WTC11 (cell line): ENCODE data around the gene RTKN. TPM values are rescaled to one million over a fixed set of nuclear protein-coding genes. Genes with fewer than 3 reads are reported as not detected.
A peak's percentile ranks its signal among the peaks of the same experiment; 100 is the strongest.
"Not testable (repeated sequence)": the region's sequence is repeated elsewhere in the genome, so short reads cannot be mapped to it uniquely, and the experiment has no call there.

Experiments used
- ATAC-seq: fragments of 200-7000 bp; cut with Tn5 transposase; 2 replicates; pipeline ENCODE4 v1.10.0; 2021; ENCODE audit warnings: mild to moderate bottlenecking, moderate library complexity
- CTCF ChIA-PET: fragments of 300-600 bp; sonication (Branson Sonifier 250); formaldehyde crosslinking; loops from one replicate; lab custom pipeline; 2021; ENCODE audit warnings: antibody characterized with exemption; lab: Charles Lee
- POLR2A ChIA-PET: fragments of 350-600 bp; sonication (Branson Sonifier 250); formaldehyde crosslinking; loops from one replicate; lab custom pipeline; 2021; ENCODE audit warnings: antibody characterized with exemption; lab: Charles Lee
- DNase-seq: peaks from one replicate; pipeline ENCODE4 v3.0.0; 2021; ENCODE audit warnings: low spot score
- H3K27ac Mint-ChIP-seq: 2 replicates; pipeline ENCODE4 v1.8.0; 2021; ENCODE audit warnings: mixed read lengths
- H3K27me3 Mint-ChIP-seq: 2 replicates; pipeline ENCODE4 v1.8.0; 2021; ENCODE audit warnings: low read depth, mild to moderate bottlenecking, moderate library complexity, mixed read lengths
- H3K36me3 Mint-ChIP-seq: 2 replicates; pipeline ENCODE4 v1.8.0; 2021; ENCODE audit warnings: mixed read lengths
- H3K4me1 Mint-ChIP-seq: 2 replicates; pipeline ENCODE4 v1.8.0; 2022; ENCODE audit warnings: mixed read lengths
- H3K4me3 Mint-ChIP-seq: 2 replicates; pipeline ENCODE4 v1.8.0; 2021; ENCODE audit warnings: mild to moderate bottlenecking, moderate library complexity, mixed read lengths
- H3K9me3 Mint-ChIP-seq: 2 replicates; pipeline ENCODE4 v1.8.0; 2021; ENCODE audit warnings: mixed read lengths
- ATF1 ChIP-seq: sonication (generic); formaldehyde crosslinking; IDR thresholded peaks from 2 replicates; pipeline ENCODE4 v1.8.1; 2023; ENCODE audit warnings: mild to moderate bottlenecking, moderate library complexity, missing genetic modification reagents
- ATF2 ChIP-seq: sonication (generic); formaldehyde crosslinking; IDR thresholded peaks from 2 replicates; pipeline ENCODE4 v1.8.1; 2022; ENCODE audit warnings: low read depth, missing genetic modification reagents, borderline replicate concordance
- CBFB ChIP-seq: sonication (generic); formaldehyde crosslinking; IDR thresholded peaks from 2 replicates; pipeline ENCODE4 v1.8.1; 2022; ENCODE audit warnings: mild to moderate bottlenecking, low read depth, missing genetic modification reagents
- CREM ChIP-seq: sonication (generic); formaldehyde crosslinking; IDR thresholded peaks from 2 replicates; pipeline ENCODE4 v1.8.1; 2022; ENCODE audit warnings: mild to moderate bottlenecking, missing genetic modification reagents, moderate library complexity
- CTCF ChIP-seq: fragments of 200-600 bp; IDR thresholded peaks from 2 replicates; pipeline ENCODE4 v1.8.0; 2022; ENCODE audit warnings: antibody characterized with exemption
- GTF2I ChIP-seq: fragments of 250-450 bp; sonication (Bioruptor Pico); conservative IDR thresholded peaks from 2 replicates; pipeline ENCODE4 v1.4.0; 2021; ENCODE audit warnings: mild to moderate bottlenecking
- IRF2 ChIP-seq: sonication (generic); formaldehyde crosslinking; IDR thresholded peaks from 2 replicates; pipeline ENCODE4 v1.8.0; 2022; ENCODE audit warnings: low read depth, missing genetic modification reagents, borderline replicate concordance
- NFYB ChIP-seq: sonication (generic); formaldehyde crosslinking; conservative IDR thresholded peaks from 2 replicates; pipeline ENCODE4 v1.8.0; 2022; ENCODE audit warnings: low read depth, missing genetic modification reagents
- RORB ChIP-seq: fragments of 250-450 bp; sonication (Bioruptor Pico); IDR thresholded peaks from 2 replicates; pipeline ENCODE4 v1.9.0; 2021; ENCODE audit warnings: mild to moderate bottlenecking
- SP1 ChIP-seq: sonication (generic); formaldehyde crosslinking; conservative IDR thresholded peaks from 2 replicates; pipeline ENCODE4 v1.8.1; 2022; ENCODE audit warnings: missing genetic modification reagents
- TCF7 ChIP-seq: sonication (generic); formaldehyde crosslinking; IDR thresholded peaks from 2 replicates; pipeline ENCODE4 v1.8.0; 2022; ENCODE audit warnings: mild to moderate bottlenecking, low read depth, missing genetic modification reagents, moderate library complexity
- TP53 ChIP-seq: sonication (generic); formaldehyde crosslinking; IDR thresholded peaks from 2 replicates; pipeline ENCODE4 v1.8.1; 2023; ENCODE audit warnings: mild to moderate bottlenecking, missing genetic modification reagents
- ZBTB21 ChIP-seq: sonication (generic); formaldehyde crosslinking; IDR thresholded peaks from 2 replicates; pipeline ENCODE4 v1.8.1; 2023; ENCODE audit warnings: mild to moderate bottlenecking, missing genetic modification reagents, borderline replicate concordance
- ZMAT4 ChIP-seq: fragments of 250-450 bp; sonication (Bioruptor Pico); IDR thresholded peaks from 2 replicates; pipeline ENCODE4 v1.9.0; 2021; ENCODE audit warnings: mild to moderate bottlenecking
- ZNF232 ChIP-seq: sonication (generic); formaldehyde crosslinking; IDR thresholded peaks from 2 replicates; pipeline ENCODE4 v1.8.0; 2022; ENCODE audit warnings: mild to moderate bottlenecking, missing genetic modification reagents
- total RNA-seq: library from RNA; stranded (reverse); gene quantifications from 3 replicates; pipeline ENCODE4 v1.2.3, GENCODE V29; 2021
- TF ChIP-seq, protein P1 (sequence below): sonication (generic); formaldehyde crosslinking; IDR thresholded peaks from 2 replicates; pipeline ENCODE4 v1.8.1; 2023; ENCODE audit warnings: mild to moderate bottlenecking, missing genetic modification reagents
- TF ChIP-seq, protein P2 (sequence below): sonication (generic); formaldehyde crosslinking; IDR thresholded peaks from 2 replicates; pipeline ENCODE4 v1.8.0; 2022; ENCODE audit warnings: mild to moderate bottlenecking, missing genetic modification reagents
- TF ChIP-seq, protein P3 (sequence below): sonication (generic); formaldehyde crosslinking; IDR thresholded peaks from 2 replicates; pipeline ENCODE4 v1.8.0; 2022; ENCODE audit warnings: mild to moderate bottlenecking, missing genetic modification reagents

The RTKN gene
- total RNA-seq, 1 experiment from 2014 or later: 80.1 TPM

- DNase-seq: peak; percentile 59
- Mint-ChIP-seq H3K4me1 (peaks cover 27% of the 10 kb centered on the region), H3K27me3 (no peaks in the 10 kb centered on the region), H3K4me3 (no peak overlapping the region), H3K27ac (no peak overlapping the region), H3K9me3 (no peaks in the 10 kb centered on the region), H3K36me3 (peaks cover 9% of the 10 kb centered on the region)
- POLR2A ChIA-PET: interaction anchor here (0.8 to 1.2 kb wide), 2 partner anchors 19 to 21 kb away, joined by 3 to 5 read pairs; no protein-coding TSS in a partner anchor
- CTCF ChIA-PET: interaction anchor here (0.6 to 2.1 kb wide), 15 partner anchors 10 to 149 kb away, joined by 3 to 32 read pairs (median 5); partner anchors contain the start of genes CCDC142, MRPL53 and TTC31
- TF ChIP-seq ZNF232 (CRISPR knock-in tag) (no peak), CTCF (0 out of 2 replicates have a peak, but pooled peaks have one; percentile 17), IRF2 (CRISPR knock-in tag) (no peak)
- ATAC-seq: peak; percentile 1; the same call in 1 of the 2 replicates
These were observed 19.7 kb upstream of the RTKN start for GRCh38 chr2:74461187-74462053.

GRCh38 chr2:74460187-74460586 lies 18.4 kb upstream of the RTKN start:
- not testable (repeated sequence) for ATAC-seq, H3K27me3 Mint-ChIP-seq, DNase-seq, H3K36me3 Mint-ChIP-seq, H3K9me3 Mint-ChIP-seq
- CTCF ChIA-PET: interaction anchor here (1.9 to 2.1 kb wide), 2 partner anchors 12 to 20 kb away, joined by 9 to 18 read pairs; partner anchors contain the start of gene MRPL53
- POLR2A ChIA-PET: interaction anchor here (2.7 kb wide), 1 partner anchor 20 kb away, joined by 29 read pairs; the partner anchor contains the start of gene RTKN
- peak overlapping the region; percentile 41; the same call in 1 of the 2 replicates for H3K27ac Mint-ChIP-seq
- peaks cover 33% of the 10 kb centered on the region for H3K4me1 Mint-ChIP-seq
- H3K4me3 Mint-ChIP-seq: peak overlapping the region; percentile 96

DNA sequence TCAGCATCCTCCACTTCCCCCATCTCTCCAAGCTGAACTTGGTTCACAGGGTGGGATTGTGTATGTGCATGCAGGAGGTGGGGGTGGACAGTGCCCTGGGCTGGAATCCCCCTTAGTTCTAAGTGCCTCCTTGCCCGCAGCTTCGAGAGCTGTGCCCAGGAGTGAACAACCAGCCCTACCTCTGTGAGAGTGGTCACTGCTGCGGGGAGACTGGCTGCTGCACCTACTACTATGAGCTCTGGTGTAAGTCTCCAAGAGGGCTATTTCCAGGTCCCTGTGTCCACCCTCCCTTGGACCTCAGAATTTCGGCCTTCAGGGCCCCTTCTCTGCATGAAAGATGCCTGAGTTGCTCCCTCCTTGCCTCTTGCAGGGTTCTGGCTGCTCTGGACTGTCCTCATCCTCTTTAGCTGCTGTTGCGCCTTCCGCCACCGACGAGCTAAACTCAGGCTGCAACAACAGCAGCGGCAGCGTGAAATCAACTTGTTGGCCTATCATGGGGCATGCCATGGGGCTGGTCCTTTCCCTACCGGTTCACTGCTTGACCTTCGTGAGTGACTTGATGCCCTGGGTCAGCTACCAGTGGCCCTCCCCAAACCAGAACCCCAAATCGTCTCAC lies 17.9 kb upstream of the RTKN start:
- peak overlapping the region; percentile 84 for H3K27ac Mint-ChIP-seq
- CTCF ChIA-PET: interaction anchor here (1.3 to 2.1 kb wide), 4 partner anchors 9 to 68 kb away, joined by 4 to 9 read pairs (median 6); no protein-coding TSS in a partner anchor

DNA sequence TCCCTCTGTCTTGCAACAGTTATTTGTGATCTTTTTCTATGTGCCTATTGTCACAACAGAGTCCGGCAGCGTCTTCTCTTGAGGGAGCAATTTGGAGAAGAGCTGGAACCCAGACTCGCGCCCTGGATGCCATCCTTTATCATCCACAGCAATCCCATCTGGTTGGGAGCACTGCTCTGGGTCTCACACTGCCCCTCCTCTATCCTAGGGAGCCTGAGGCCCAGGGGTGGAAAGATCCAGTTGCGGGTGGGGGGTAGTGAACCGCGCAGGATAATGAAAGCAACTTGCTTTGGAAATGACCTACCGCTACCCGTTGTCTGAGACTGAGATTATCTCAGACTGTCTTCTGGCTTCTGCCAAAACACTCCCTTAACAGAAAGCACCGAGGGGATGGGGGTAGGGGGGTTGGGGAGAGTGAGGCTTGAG lies 17.2 kb upstream of the RTKN start:
- POLR2A ChIA-PET: interaction anchor here (0.6 to 2.7 kb wide), 11 partner anchors 9 to 67 kb away, joined by 3 to 29 read pairs (median 6); partner anchors contain the start of genes LBX2, MRPL53, PCGF1 and RTKN
- CTCF ChIA-PET: interaction anchor here (1.2 to 3.1 kb wide), 9 partner anchors 10 to 124 kb away, joined by 3 to 18 read pairs (median 4); partner anchors contain the start of gene CCDC142
- no peak for TF ChIP-seq NFYB (CRISPR knock-in tag)
- no peak for TF ChIP-seq CBFB (CRISPR knock-in tag)
- TF ChIP-seq ATF2: no peak
- no peak for TF ChIP-seq SP1
- TF ChIP-seq TCF7 (CRISPR knock-in tag): no peak
- TF ChIP-seq ZBTB21 (CRISPR knock-in tag): no peak
- TF ChIP-seq ZNF232 (CRISPR knock-in tag): no peak
- TF ChIP-seq, protein P1, sequence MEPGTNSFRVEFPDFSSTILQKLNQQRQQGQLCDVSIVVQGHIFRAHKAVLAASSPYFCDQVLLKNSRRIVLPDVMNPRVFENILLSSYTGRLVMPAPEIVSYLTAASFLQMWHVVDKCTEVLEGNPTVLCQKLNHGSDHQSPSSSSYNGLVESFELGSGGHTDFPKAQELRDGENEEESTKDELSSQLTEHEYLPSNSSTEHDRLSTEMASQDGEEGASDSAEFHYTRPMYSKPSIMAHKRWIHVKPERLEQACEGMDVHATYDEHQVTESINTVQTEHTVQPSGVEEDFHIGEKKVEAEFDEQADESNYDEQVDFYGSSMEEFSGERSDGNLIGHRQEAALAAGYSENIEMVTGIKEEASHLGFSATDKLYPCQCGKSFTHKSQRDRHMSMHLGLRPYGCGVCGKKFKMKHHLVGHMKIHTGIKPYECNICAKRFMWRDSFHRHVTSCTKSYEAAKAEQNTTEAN (CRISPR knock-in tag): no peak
- TF ChIP-seq, protein P2, sequence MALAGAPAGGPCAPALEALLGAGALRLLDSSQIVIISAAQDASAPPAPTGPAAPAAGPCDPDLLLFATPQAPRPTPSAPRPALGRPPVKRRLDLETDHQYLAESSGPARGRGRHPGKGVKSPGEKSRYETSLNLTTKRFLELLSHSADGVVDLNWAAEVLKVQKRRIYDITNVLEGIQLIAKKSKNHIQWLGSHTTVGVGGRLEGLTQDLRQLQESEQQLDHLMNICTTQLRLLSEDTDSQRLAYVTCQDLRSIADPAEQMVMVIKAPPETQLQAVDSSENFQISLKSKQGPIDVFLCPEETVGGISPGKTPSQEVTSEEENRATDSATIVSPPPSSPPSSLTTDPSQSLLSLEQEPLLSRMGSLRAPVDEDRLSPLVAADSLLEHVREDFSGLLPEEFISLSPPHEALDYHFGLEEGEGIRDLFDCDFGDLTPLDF: no peak
- TF ChIP-seq, protein P3, sequence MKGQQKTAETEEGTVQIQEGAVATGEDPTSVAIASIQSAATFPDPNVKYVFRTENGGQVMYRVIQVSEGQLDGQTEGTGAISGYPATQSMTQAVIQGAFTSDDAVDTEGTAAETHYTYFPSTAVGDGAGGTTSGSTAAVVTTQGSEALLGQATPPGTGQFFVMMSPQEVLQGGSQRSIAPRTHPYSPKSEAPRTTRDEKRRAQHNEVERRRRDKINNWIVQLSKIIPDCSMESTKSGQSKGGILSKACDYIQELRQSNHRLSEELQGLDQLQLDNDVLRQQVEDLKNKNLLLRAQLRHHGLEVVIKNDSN (CRISPR knock-in tag): no peak
- no peak for TF ChIP-seq GTF2I (CRISPR knock-in tag)
- TF ChIP-seq TP53 (CRISPR knock-in tag): no peak
- no peak for TF ChIP-seq ATF1 (CRISPR knock-in tag)
- no peak for TF ChIP-seq RORB (CRISPR knock-in tag)
- no peak for TF ChIP-seq CREM (CRISPR knock-in tag)

More for the DNA sequence above, 17.9 kb upstream of the RTKN start:
- H3K4me1 Mint-ChIP-seq: peaks cover 36% of the 10 kb centered on the region
- POLR2A ChIA-PET: interaction anchor here (2.7 kb wide), 1 partner anchor 19 kb away, joined by 29 read pairs; the partner anchor contains the start of gene RTKN
- not testable (repeated sequence) for DNase-seq, H3K9me3 Mint-ChIP-seq, H3K27me3 Mint-ChIP-seq, H3K36me3 Mint-ChIP-seq, ATAC-seq
- 0 out of 2 replicates have a peak, but pooled peaks have one; percentile 29 for TF ChIP-seq ZMAT4 (CRISPR knock-in tag)
- peak overlapping the region; percentile 96 for H3K4me3 Mint-ChIP-seq

More for the DNA sequence above, 17.2 kb upstream of the RTKN start:
- no peak for ATAC-seq
- no peak for DNase-seq
- Mint-ChIP-seq H3K36me3 (peaks cover 9% of the 10 kb centered on the region), H3K4me3 (peak overlapping the region; percentile 96), H3K4me1 (peaks cover 38% of the 10 kb centered on the region), H3K9me3 (no peaks in the 10 kb centered on the region), H3K27me3 (no peaks in the 10 kb centered on the region), H3K27ac (peak overlapping the region; percentile 93)
